ENCODE measurements around the gene TMEM208. TPM values are rescaled to one million over a fixed set of nuclear protein-coding genes. Genes with fewer than 3 reads are reported as not detected.

The TMEM208 gene
- total and polyA plus RNA-seq, 2 of the 13 experiments (the other 11 are each of a cell fraction or from before 2014, with no cell fraction given), result 58.8 to 72.9 TPM

- TF ChIP-seq KLF15 (CRISPR knock-in tag; IDR thresholded peaks at IDR 0.05; ENCODE audit: borderline replicate concordance), result peak; percentile 41; the same call in 1 of the 2 replicates
- TF ChIP-seq ZNF749 (CRISPR knock-in tag; IDR thresholded peaks at IDR 0.05; ENCODE audit: borderline replicate concordance), result no peak
- TF ChIP-seq, protein P1, sequence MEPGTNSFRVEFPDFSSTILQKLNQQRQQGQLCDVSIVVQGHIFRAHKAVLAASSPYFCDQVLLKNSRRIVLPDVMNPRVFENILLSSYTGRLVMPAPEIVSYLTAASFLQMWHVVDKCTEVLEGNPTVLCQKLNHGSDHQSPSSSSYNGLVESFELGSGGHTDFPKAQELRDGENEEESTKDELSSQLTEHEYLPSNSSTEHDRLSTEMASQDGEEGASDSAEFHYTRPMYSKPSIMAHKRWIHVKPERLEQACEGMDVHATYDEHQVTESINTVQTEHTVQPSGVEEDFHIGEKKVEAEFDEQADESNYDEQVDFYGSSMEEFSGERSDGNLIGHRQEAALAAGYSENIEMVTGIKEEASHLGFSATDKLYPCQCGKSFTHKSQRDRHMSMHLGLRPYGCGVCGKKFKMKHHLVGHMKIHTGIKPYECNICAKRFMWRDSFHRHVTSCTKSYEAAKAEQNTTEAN (CRISPR knock-in tag; conservative IDR thresholded peaks at IDR 0.05), result peak; percentile 82
- TF ChIP-seq ZNF629 (CRISPR knock-in tag; conservative IDR thresholded peaks at IDR 0.05), result peak; percentile 55
- peak; percentile 65 for TF ChIP-seq NCOA2 (CRISPR knock-in tag; IDR thresholded peaks at IDR 0.05)
- peak; percentile 58; the same call in 1 of the 2 replicates for TF ChIP-seq HOXA5 (CRISPR knock-in tag; IDR thresholded peaks at IDR 0.05)
- TF ChIP-seq, protein P2, sequence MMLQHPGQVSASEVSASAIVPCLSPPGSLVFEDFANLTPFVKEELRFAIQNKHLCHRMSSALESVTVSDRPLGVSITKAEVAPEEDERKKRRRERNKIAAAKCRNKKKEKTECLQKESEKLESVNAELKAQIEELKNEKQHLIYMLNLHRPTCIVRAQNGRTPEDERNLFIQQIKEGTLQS (CRISPR knock-in tag; IDR thresholded peaks at IDR 0.05), result peak; percentile 64; the same call in 1 of the 2 replicates
- peak; percentile 99 for TF ChIP-seq ERF (CRISPR knock-in tag; IDR thresholded peaks at IDR 0.05)
- peak; percentile 27 for TF ChIP-seq HES4 (CRISPR knock-in tag; IDR thresholded peaks at IDR 0.05; ENCODE audit: borderline replicate concordance)
- TF ChIP-seq YY1 (IDR thresholded peaks at IDR 0.05; ENCODE audit: insufficient read depth, insufficient replicate concordance, low read depth, low read length), result peak; percentile 92
- TF ChIP-seq ZFP36 (IDR thresholded peaks at IDR 0.05; ENCODE audit: borderline replicate concordance, low read depth, low read length, partially characterized antibody), result no peak
- TF ChIP-seq ZNF282 (IDR thresholded peaks at IDR 0.05; ENCODE audit: partially characterized antibody), result no peak
- TF ChIP-seq PPARG (CRISPR knock-in tag; conservative IDR thresholded peaks at IDR 0.05), result peak; percentile 72; the same call in 1 of the 2 replicates
- TF ChIP-seq REST (IDR thresholded peaks at IDR 0.05; ENCODE audit: borderline replicate concordance in 1 of 2, low read depth in 1 of 2, low read length in 2 of 2), result no peak
- TF ChIP-seq ZNF562 (CRISPR knock-in tag; IDR thresholded peaks at IDR 0.05; ENCODE audit: borderline replicate concordance), result no peak
- TF ChIP-seq ZNF225 (CRISPR knock-in tag; IDR thresholded peaks at IDR 0.05), result peak; percentile 94; the same call in 1 of the 2 replicates
- no peak; the same call in 1 of the 2 replicates for TF ChIP-seq REL (CRISPR knock-in tag; conservative IDR thresholded peaks at IDR 0.05)
- TF ChIP-seq CREB1 (IDR thresholded peaks at IDR 0.05), result peak; percentile 99
- peak; percentile 100 for TF ChIP-seq CREB1 (CRISPR knock-in tag; IDR thresholded peaks at IDR 0.05)
- no peak for TF ChIP-seq RNF2 (conservative IDR thresholded peaks at IDR 0.05; ENCODE audit: low read depth)
- TF ChIP-seq ELF1 (CRISPR knock-in tag; IDR thresholded peaks at IDR 0.05), result peak; percentile 100
- TF ChIP-seq RFXAP (CRISPR knock-in tag; IDR thresholded peaks at IDR 0.05; ENCODE audit: borderline replicate concordance), result peak; percentile 95
- TF ChIP-seq ATRX (CRISPR knock-in tag; IDR thresholded peaks at IDR 0.05; ENCODE audit: borderline replicate concordance), result no peak
- peak; percentile 100 for TF ChIP-seq CREM (IDR thresholded peaks at IDR 0.05)
- TF ChIP-seq CREM (CRISPR knock-in tag; IDR thresholded peaks at IDR 0.05), result peak; percentile 99
- 0 out of 2 replicates have a peak, but pooled peaks have one; percentile 16 for TF ChIP-seq MTF2 (CRISPR knock-in tag; IDR thresholded peaks at IDR 0.05; ENCODE audit: borderline replicate concordance)
- TF ChIP-seq ZNF563 (CRISPR knock-in tag; IDR thresholded peaks at IDR 0.05), result peak; percentile 37; the same call in 1 of the 2 replicates
Observed at GRCh38 chr16:67226804-67227566, at the start of gene TMEM208 (continued).

Data from HepG2 (cell line).